Vagina (tissue), 2 donors: ENCODE measurements around the gene LHFPL5. TPM values are rescaled to one million over a fixed set of nuclear protein-coding genes. Genes with fewer than 3 reads are reported as not detected.

Source experiments
- DNase-seq, 2 donors: peaks; one replicate each; pipeline ENCODE4 v3.0.0-alpha.2; 2017; ENCODE audit errors: extremely low spot score in 2 of 2
- H3K27ac ChIP-seq: fragments of 200-600 bp; sonication (generic); one replicate; pipeline ENCODE4 v1.5.1; 2019
- H3K27me3 ChIP-seq: fragments of 200-600 bp; sonication (generic); one replicate; pipeline ENCODE4 v1.5.1; 2019
- H3K36me3 ChIP-seq, 2 donors: fragments of 200-600 bp; sonication (generic); one replicate each; pipeline ENCODE4 v1.5.1; 2017 to 2019
- H3K4me1 ChIP-seq: fragments of 200-600 bp; sonication (generic); one replicate; pipeline ENCODE4 v1.5.1; 2019
- H3K4me3 ChIP-seq, 2 donors: fragments of 200-600 bp; sonication (generic); 1 replicate in 1 of 2; 2 replicates in 1 of 2; pipeline ENCODE4 v1.5.1; 2016 to 2019
- H3K9me3 ChIP-seq: fragments of 200-600 bp; sonication (generic); one replicate; pipeline ENCODE4 v1.5.1; 2019
- POLR2A ChIP-seq, 2 donors: fragments of 450-650 bp; IDR thresholded peaks; one replicate each; pipeline ENCODE4 v1.6.1; 2017; ENCODE audit warnings: antibody characterized with exemption in 2 of 2, mild to moderate bottlenecking in 2 of 2, moderate library complexity in 2 of 2
- POLR2AphosphoS5 ChIP-seq, 2 donors: sonication (generic); formaldehyde crosslinking; IDR thresholded peaks; one replicate each; pipeline ENCODE4 v1.9.0; 2017; ENCODE audit warnings: antibody characterized with exemption in 2 of 2, mild to moderate bottlenecking in 2 of 2, low read depth in 1 of 2; ENCODE audit not compliant: insufficient read depth in 1 of 2
- intact Hi-C: fragments of 100-400 bp; cut with DNase I; formaldehyde crosslinking; loops from one replicate; pipeline ENCODE4 v1.15.1; 2023
- total RNA-seq: library from RNA; depleted of rRNA; stranded (reverse); fragments of >200 nt; gene quantifications from one replicate; pipeline ENCODE4 v1.2.3, GENCODE V29; 2016
- TF ChIP-seq, protein P1 (sequence below), 3 experiments: fragments of 450-650 bp in 2 of 3; fragments of 200-600 bp in 1 of 3; sonication (generic) in 1 of 3; IDR thresholded peaks; one replicate each; pipeline ENCODE4 v1.5.1; 2017 to 2019; ENCODE audit warnings: antibody characterized with exemption in 3 of 3, mild to moderate bottlenecking in 2 of 3, moderate library complexity in 2 of 3

LHFPL5 gene
- total RNA-seq, 1 donor from 2014 or later: not detected

DNA sequence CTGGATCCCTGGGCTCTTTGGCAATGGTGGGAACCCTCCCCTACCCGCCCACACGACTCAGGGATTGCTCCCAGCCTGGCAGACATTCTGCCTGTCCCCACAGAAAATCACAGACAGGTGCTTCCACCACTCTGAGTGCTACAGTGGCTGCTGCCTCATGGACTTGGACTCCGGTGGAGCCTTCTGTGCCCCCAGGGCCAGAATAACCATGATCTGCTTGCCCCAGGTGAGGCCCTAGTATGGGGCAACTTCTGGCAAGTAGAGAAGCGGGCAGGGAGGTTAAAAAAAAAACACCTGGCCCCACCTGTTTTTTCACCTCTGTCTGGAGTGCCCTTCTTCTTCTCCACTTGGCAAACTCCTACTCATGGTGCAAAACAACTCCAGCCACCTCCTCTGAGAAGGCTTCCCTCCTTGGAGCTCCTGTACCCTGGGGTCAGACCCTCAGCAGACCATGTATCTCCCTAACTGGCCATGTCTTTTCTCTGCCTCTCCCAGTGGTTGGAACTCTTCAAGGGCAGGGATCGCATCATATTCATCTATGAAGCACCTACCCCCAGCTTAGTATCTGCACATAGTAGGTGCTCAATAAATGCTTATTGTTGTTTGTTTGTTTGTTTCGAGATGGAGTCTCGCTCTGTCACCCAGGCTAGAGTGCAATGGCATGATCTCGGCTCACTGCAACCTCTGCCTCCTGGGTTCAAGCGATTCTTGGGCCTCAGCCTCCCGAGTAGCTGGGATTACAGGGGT lies 27.6 kb upstream of the LHFPL5 start:
- Histone ChIP-seq H3K9me3 (no peaks in the 10 kb centered on the region), H3K4me1 (peaks cover 10% of the 10 kb centered on the region), H3K27ac (no peak overlapping the region), H3K4me3 (no peak overlapping the region), H3K36me3 (no peaks in the 10 kb centered on the region), H3K27me3 (no peaks in the 10 kb centered on the region)
- intact Hi-C loops: no loop called here
- TF ChIP-seq POLR2AphosphoS5 (IDR thresholded peaks at IDR 0.05; ENCODE audit: insufficient read depth in 1 of 2, low read depth in 1 of 2) (no peak), POLR2A (IDR thresholded peaks at IDR 0.05) (no peak)
- TF ChIP-seq, protein P1, sequence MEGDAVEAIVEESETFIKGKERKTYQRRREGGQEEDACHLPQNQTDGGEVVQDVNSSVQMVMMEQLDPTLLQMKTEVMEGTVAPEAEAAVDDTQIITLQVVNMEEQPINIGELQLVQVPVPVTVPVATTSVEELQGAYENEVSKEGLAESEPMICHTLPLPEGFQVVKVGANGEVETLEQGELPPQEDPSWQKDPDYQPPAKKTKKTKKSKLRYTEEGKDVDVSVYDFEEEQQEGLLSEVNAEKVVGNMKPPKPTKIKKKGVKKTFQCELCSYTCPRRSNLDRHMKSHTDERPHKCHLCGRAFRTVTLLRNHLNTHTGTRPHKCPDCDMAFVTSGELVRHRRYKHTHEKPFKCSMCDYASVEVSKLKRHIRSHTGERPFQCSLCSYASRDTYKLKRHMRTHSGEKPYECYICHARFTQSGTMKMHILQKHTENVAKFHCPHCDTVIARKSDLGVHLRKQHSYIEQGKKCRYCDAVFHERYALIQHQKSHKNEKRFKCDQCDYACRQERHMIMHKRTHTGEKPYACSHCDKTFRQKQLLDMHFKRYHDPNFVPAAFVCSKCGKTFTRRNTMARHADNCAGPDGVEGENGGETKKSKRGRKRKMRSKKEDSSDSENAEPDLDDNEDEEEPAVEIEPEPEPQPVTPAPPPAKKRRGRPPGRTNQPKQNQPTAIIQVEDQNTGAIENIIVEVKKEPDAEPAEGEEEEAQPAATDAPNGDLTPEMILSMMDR (IDR thresholded peaks at IDR 0.05): no peak
- no peak for DNase-seq

DNA sequence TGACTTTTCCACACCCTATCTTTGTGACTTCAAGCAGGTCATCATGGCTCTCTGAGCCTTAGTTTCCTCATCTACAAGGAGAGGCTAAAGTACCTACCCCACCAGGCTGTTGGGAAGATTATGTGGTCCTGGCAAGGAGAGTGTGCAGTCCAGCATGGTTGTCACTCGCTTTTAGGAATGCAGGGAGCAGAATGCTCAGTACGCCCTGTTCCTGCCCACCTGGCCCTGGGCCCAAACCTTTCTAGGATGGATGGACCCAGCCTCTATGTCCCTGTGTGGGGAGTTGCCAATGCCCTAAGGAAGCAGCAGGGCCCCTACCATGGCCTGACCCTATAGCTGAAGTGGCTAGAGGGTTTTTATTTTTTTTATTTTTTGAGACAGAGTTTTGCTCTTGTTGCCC lies 26.7 kb upstream of the LHFPL5 start:
- no peak overlapping the region for H3K27ac ChIP-seq
- TF ChIP-seq, protein P1 (IDR thresholded peaks at IDR 0.05): no peak
- TF ChIP-seq POLR2AphosphoS5 (IDR thresholded peaks at IDR 0.05; ENCODE audit: insufficient read depth in 1 of 2, low read depth in 1 of 2): no peak
- no peak for TF ChIP-seq POLR2A (IDR thresholded peaks at IDR 0.05)
- no peak overlapping the region for H3K4me3 ChIP-seq
- no peaks in the 10 kb centered on the region for H3K9me3 ChIP-seq
- intact Hi-C loops: no loop called here
- H3K27me3 ChIP-seq: no peaks in the 10 kb centered on the region
- no peaks in the 10 kb centered on the region for H3K36me3 ChIP-seq
- peaks cover 10% of the 10 kb centered on the region for H3K4me1 ChIP-seq
- DNase-seq: no peak

DNA sequence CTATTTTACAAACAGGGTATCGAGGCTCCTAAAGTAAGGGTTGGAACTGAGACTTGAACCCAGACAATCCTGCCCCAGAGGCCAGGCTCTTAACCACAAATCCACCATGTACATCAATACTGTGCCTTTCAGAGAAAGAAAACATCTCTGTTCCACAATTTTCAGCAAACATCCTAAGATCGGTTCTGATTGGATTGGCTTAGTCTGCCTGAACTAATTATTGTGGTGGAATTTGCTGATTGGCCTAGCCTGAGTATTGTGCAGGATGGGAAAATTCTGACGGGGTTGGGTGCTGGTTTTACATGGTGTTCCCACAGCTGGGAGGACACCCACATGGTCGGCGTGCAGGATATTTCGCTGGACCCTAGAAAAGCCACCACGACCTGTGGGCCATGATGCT lies 24.4 kb upstream of the LHFPL5 start, which contains the start of gene CLPSL1:
CLPSL1 (plus strand) TSS at position 301 of the 400 bp plus-strand sequence; CDS start at position 393, 92 bp downstream.
- no peaks in the 10 kb centered on the region for H3K27me3 ChIP-seq
- H3K4me3 ChIP-seq: no peak within 1 kb of the TSS
- H3K36me3 ChIP-seq: no peaks in the 10 kb centered on the region
- no peak for DNase-seq
- TF ChIP-seq POLR2AphosphoS5 (IDR thresholded peaks at IDR 0.05; ENCODE audit: insufficient read depth in 1 of 2, low read depth in 1 of 2) (no peak), POLR2A (IDR thresholded peaks at IDR 0.05) (no peak)
- TF ChIP-seq, protein P1 (IDR thresholded peaks at IDR 0.05): no peak
- H3K4me1 ChIP-seq: peaks cover 10% of the 10 kb centered on the region
- intact Hi-C loops: no loop called here
- H3K27ac ChIP-seq: no peak within 1 kb of the TSS
- H3K9me3 ChIP-seq: no peaks in the 10 kb centered on the region

DNA sequence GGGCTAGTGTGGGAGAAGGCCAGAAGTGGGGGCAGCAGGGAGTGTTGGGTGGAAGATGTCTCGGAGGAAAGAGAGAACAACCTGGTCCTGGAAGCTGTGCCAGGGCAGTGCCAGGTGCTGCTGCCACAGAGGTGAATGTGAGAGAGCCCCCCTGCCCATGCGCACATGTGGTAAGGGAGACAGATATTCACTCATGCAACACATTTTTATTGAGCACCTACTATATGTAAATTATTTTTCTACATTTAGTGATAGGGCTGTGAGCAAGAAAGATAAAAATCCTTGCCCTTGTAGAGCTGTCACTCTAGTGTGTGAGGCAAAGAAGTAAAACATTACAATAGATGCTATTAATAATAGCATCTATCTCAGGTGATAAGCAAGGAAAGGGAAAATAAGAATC lies 23.9 kb upstream of the LHFPL5 start:
- Histone ChIP-seq H3K27ac (no peak overlapping the region), H3K27me3 (no peaks in the 10 kb centered on the region), H3K4me3 (no peak overlapping the region), H3K36me3 (no peaks in the 10 kb centered on the region), H3K4me1 (peaks cover 9% of the 10 kb centered on the region), H3K9me3 (no peaks in the 10 kb centered on the region)
- TF ChIP-seq POLR2A (IDR thresholded peaks at IDR 0.05) (no peak), POLR2AphosphoS5 (IDR thresholded peaks at IDR 0.05; ENCODE audit: insufficient read depth in 1 of 2, low read depth in 1 of 2) (no peak)
- TF ChIP-seq, protein P1 (IDR thresholded peaks at IDR 0.05): no peak
- DNase-seq: no peak
- intact Hi-C loops: no loop called here

DNA sequence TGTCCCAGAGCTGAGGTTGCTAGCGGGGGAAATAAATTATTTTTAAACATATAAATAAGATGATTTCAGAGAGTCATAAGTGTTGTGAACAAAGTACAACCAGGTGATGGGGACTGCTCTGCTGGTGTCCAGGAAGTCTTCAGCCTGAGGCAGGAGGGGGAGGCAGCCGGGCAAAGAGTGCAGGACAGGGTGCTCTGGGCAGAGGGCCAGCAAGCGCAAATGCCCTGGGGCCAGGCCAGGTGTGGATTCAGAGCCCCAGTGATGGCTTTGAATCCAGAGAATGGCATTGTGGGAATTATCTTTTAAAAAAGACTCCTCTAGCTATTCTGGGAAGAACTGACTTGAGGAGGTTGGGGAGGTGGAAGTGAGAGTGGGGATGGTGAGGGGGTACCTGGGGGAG lies 22.7 kb upstream of the LHFPL5 start:
- H3K27me3 ChIP-seq: no peaks in the 10 kb centered on the region
- TF ChIP-seq, protein P1 (IDR thresholded peaks at IDR 0.05): no peak
- no peak for TF ChIP-seq POLR2A (IDR thresholded peaks at IDR 0.05)
- TF ChIP-seq POLR2AphosphoS5 (IDR thresholded peaks at IDR 0.05; ENCODE audit: insufficient read depth in 1 of 2, low read depth in 1 of 2): no peak
- intact Hi-C loops: no loop called here
- no peaks in the 10 kb centered on the region for H3K9me3 ChIP-seq
- H3K4me1 ChIP-seq: no peaks in the 10 kb centered on the region
- H3K27ac ChIP-seq: no peak overlapping the region
- no peaks in the 10 kb centered on the region for H3K36me3 ChIP-seq
- DNase-seq: no peak
- H3K4me3 ChIP-seq: no peak overlapping the region
